ENCODE measurements around the gene CDK11A. TPM values are rescaled to one million over a fixed set of nuclear protein-coding genes. Genes with fewer than 3 reads are reported as not detected.
A peak's percentile ranks its signal among the peaks of the same experiment; 100 is the strongest.
"Not testable (repeated sequence)": the region's sequence is repeated elsewhere in the genome, so short reads cannot be mapped to it uniquely, and the experiment has no call there.

CDK11A gene
- total and polyA plus RNA-seq, 2 donors (not counting 3 experiments of a cell fraction or from before 2014, with no cell fraction given): 30.7 to 50.4 TPM

- H3K9me3 ChIP-seq (replicated peaks; ENCODE audit: control insufficient read depth, insufficient read depth, low read length); intact Hi-C loops (cut with micrococcal nuclease); H4K20me1 ChIP-seq (replicated peaks; ENCODE audit: control insufficient read depth, extremely low read depth, insufficient read depth, low read length); H3K27me3 ChIP-seq (ENCODE audit: control insufficient read depth in 2 of 2, insufficient read depth in 2 of 2, low read length in 2 of 2); dilution Hi-C loops (cut with MboI; ENCODE audit: extremely low pct_ligation_motif_present, low sequenced_read_pairs); CTCF ChIA-PET; H3K4me2 ChIP-seq (ENCODE audit: insufficient read depth, low read length); H3K4me1 ChIP-seq (ENCODE audit: control insufficient read depth, extremely low read depth, insufficient read depth, low read length); BruUV-seq (replicated peaks); POLR2A ChIA-PET; DNase-seq (ENCODE audit: low read depth, low spot score); H3K4me3 ChIP-seq (replicated peaks in 1 of 3; ENCODE audit: insufficient read depth in 1 of 3, low read depth in 1 of 3, low read length in 3 of 3); H2AFZ ChIP-seq (ENCODE audit: low read depth, low read length); H3K27ac ChIP-seq (ENCODE audit: insufficient read depth, low read depth, low read length); H3K9ac ChIP-seq (replicated peaks; ENCODE audit: extremely low read depth, insufficient read depth, low read length); H3K9me1 ChIP-seq (replicated peaks; ENCODE audit: control insufficient read depth, extremely low read depth, insufficient read depth, low read length); H3K79me2 ChIP-seq (ENCODE audit: control insufficient read depth, insufficient read depth, low read length): not testable (repeated sequence)
- FAIRE-seq: peak; percentile 28
- peaks cover 0 to 15% of the 10 kb centered on the region in 2 experiments for H3K36me3 ChIP-seq (ENCODE audit: control insufficient read depth in 2 of 2, extremely low read depth in 1 of 2, insufficient read depth in 2 of 2, low read length in 2 of 2)
These were observed 4.3 kb upstream of the CDK11A start for GRCh38 chr1:1728308-1729005.

GRCh38 chr1:1727131-1727651 lies 3.0 kb upstream of the CDK11A start:
- dilution Hi-C loops (cut with MboI; ENCODE audit: extremely low pct_ligation_motif_present, low sequenced_read_pairs); H3K9me1 ChIP-seq (replicated peaks; ENCODE audit: control insufficient read depth, extremely low read depth, insufficient read depth, low read length); POLR2A ChIA-PET; H3K9ac ChIP-seq (replicated peaks; ENCODE audit: extremely low read depth, insufficient read depth, low read length); H2AFZ ChIP-seq (ENCODE audit: low read depth, low read length); H3K79me2 ChIP-seq (ENCODE audit: control insufficient read depth, insufficient read depth, low read length); H4K20me1 ChIP-seq (replicated peaks; ENCODE audit: control insufficient read depth, extremely low read depth, insufficient read depth, low read length); H3K36me3 ChIP-seq (ENCODE audit: control insufficient read depth in 2 of 2, extremely low read depth in 1 of 2, insufficient read depth in 2 of 2, low read length in 2 of 2); H3K9me3 ChIP-seq (replicated peaks; ENCODE audit: control insufficient read depth, insufficient read depth, low read length); intact Hi-C loops (cut with micrococcal nuclease); H3K27me3 ChIP-seq (ENCODE audit: control insufficient read depth in 2 of 2, insufficient read depth in 2 of 2, low read length in 2 of 2); H3K4me2 ChIP-seq (ENCODE audit: insufficient read depth, low read length); DNase-seq (ENCODE audit: low read depth, low spot score); H3K4me1 ChIP-seq (ENCODE audit: control insufficient read depth, extremely low read depth, insufficient read depth, low read length); FAIRE-seq; H3K4me3 ChIP-seq (replicated peaks in 1 of 3; ENCODE audit: insufficient read depth in 1 of 3, low read depth in 1 of 3, low read length in 3 of 3); H3K27ac ChIP-seq (ENCODE audit: insufficient read depth, low read depth, low read length); BruUV-seq (replicated peaks); CTCF ChIA-PET: not testable (repeated sequence)

GRCh38 chr1:1726088-1726487 lies 1.9 kb upstream of the CDK11A start:
- H3K27me3 ChIP-seq (ENCODE audit: control insufficient read depth in 2 of 2, insufficient read depth in 2 of 2, low read length in 2 of 2); H3K79me2 ChIP-seq (ENCODE audit: control insufficient read depth, insufficient read depth, low read length); DNase-seq (ENCODE audit: low read depth, low spot score); H3K4me1 ChIP-seq (ENCODE audit: control insufficient read depth, extremely low read depth, insufficient read depth, low read length); H3K9ac ChIP-seq (replicated peaks; ENCODE audit: extremely low read depth, insufficient read depth, low read length); dilution Hi-C loops (cut with MboI; ENCODE audit: extremely low pct_ligation_motif_present, low sequenced_read_pairs); H3K9me1 ChIP-seq (replicated peaks; ENCODE audit: control insufficient read depth, extremely low read depth, insufficient read depth, low read length); H3K4me2 ChIP-seq (ENCODE audit: insufficient read depth, low read length); POLR2A ChIA-PET; H3K4me3 ChIP-seq (replicated peaks in 1 of 3; ENCODE audit: insufficient read depth in 1 of 3, low read depth in 1 of 3, low read length in 3 of 3); H3K9me3 ChIP-seq (replicated peaks; ENCODE audit: control insufficient read depth, insufficient read depth, low read length); H4K20me1 ChIP-seq (replicated peaks; ENCODE audit: control insufficient read depth, extremely low read depth, insufficient read depth, low read length); H3K27ac ChIP-seq (ENCODE audit: insufficient read depth, low read depth, low read length); H2AFZ ChIP-seq (ENCODE audit: low read depth, low read length); BruUV-seq (replicated peaks); FAIRE-seq; intact Hi-C loops (cut with micrococcal nuclease); H3K36me3 ChIP-seq (ENCODE audit: control insufficient read depth in 2 of 2, extremely low read depth in 1 of 2, insufficient read depth in 2 of 2, low read length in 2 of 2): not testable (repeated sequence)
- CTCF ChIA-PET: interaction anchor here (1.1 kb wide), 1 partner anchor 180 kb away, joined by 3 read pairs; no protein-coding TSS in a partner anchor

Measured in endothelial cell of umbilical vein (primary cell).